Bronchial epithelial cell (primary cell): ENCODE results near the gene PCSK1N. TPM values are rescaled to one million over a fixed set of nuclear protein-coding genes. Genes with fewer than 3 reads are reported as not detected.
A peak's percentile ranks its signal among the peaks of the same experiment; 100 is the strongest.

Experiments used
- DNase-seq: peaks from one replicate; pipeline ENCODE4 v3.0.0-alpha.2; 2010; ENCODE audit warnings: low read depth
- FAIRE-seq: peaks from 2 replicates; lab custom pipeline; 2011; peaks lifted over from hg19 to GRCh38; lab: Jason Lieb, UNC
- H3K27me3 ChIP-seq: 2 replicates; pipeline ENCODE4 v1.5.1; 2011; ENCODE audit warnings: low read length; ENCODE audit not compliant: control insufficient read depth, insufficient read depth
- H3K36me3 ChIP-seq: 2 replicates; pipeline ENCODE4 v1.5.1; 2011; ENCODE audit warnings: low read length; ENCODE audit not compliant: control insufficient read depth, insufficient read depth
- H3K4me3 ChIP-seq: 2 replicates; pipeline ENCODE4 v1.5.1; 2011; ENCODE audit warnings: mild to moderate bottlenecking, low read depth, low read length, control low read depth
- total RNA-seq: library from RNA; depleted of rRNA; stranded (reverse); fragments of >200 nt; gene quantifications from 2 replicates; pipeline ENCODE4 v1.2.1, GENCODE V29; 2014
- TF ChIP-seq, protein P1 (sequence below): IDR thresholded peaks from 2 replicates; pipeline ENCODE4 v1.5.1; 2011; ENCODE audit warnings: mild to moderate bottlenecking, moderate library complexity, low read length, control low read depth, inconsistent platforms; ENCODE audit not compliant: insufficient read depth, severe bottlenecking

Gene PCSK1N
- total RNA-seq, 1 donor from 2014 or later: 0.26 TPM

DNA sequence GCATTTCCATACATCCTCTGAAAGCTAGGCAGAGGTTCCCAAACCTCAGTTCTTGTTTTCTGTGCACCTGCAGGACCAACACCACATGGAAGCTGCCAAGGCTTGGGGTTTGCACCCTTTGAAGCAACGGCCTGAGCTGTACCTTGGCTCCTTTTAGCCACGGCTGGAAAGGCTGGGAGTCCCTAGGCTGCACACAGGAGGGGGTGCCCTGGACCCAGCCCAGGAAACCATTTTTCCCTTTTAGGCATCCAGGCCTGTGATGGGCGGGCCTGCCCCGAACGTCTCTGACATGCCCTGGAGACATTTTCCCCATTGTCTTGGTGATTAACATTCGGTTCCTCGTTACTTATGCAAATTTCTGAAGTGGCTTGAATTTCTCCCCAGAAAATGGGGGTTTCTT, 17.4 kb upstream of the PCSK1N start:
- Histone ChIP-seq H3K4me3 (no peak overlapping the region), H3K36me3 (no peaks in the 10 kb centered on the region), H3K27me3 (no peaks in the 10 kb centered on the region)
- FAIRE-seq (no peak), DNase-seq (no peak)
- TF ChIP-seq, protein P1, sequence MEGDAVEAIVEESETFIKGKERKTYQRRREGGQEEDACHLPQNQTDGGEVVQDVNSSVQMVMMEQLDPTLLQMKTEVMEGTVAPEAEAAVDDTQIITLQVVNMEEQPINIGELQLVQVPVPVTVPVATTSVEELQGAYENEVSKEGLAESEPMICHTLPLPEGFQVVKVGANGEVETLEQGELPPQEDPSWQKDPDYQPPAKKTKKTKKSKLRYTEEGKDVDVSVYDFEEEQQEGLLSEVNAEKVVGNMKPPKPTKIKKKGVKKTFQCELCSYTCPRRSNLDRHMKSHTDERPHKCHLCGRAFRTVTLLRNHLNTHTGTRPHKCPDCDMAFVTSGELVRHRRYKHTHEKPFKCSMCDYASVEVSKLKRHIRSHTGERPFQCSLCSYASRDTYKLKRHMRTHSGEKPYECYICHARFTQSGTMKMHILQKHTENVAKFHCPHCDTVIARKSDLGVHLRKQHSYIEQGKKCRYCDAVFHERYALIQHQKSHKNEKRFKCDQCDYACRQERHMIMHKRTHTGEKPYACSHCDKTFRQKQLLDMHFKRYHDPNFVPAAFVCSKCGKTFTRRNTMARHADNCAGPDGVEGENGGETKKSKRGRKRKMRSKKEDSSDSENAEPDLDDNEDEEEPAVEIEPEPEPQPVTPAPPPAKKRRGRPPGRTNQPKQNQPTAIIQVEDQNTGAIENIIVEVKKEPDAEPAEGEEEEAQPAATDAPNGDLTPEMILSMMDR: no peak

DNA sequence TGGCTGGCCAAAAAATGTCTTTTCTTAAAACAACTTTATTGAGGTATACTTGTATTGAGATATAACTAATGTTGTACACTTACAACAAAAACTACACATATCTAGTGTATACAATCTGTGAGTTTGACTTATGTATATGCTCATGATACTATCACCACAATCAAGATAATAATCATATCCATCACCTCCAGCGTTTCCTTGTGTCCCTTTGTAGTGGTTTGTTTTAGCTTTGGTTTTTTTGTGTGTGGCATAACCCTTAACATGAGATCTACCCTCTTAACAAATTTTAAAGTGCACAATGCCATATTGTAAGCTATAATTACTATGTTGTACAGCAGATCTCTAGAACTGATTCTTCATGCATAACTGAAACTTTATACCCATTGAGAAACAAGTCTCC, 13.4 kb upstream of the PCSK1N start:
- FAIRE-seq: no peak
- no peak overlapping the region for H3K4me3 ChIP-seq
- no peaks in the 10 kb centered on the region for H3K36me3 ChIP-seq
- no peaks in the 10 kb centered on the region for H3K27me3 ChIP-seq
- no peak for DNase-seq
- TF ChIP-seq, protein P1: no peak

DNA sequence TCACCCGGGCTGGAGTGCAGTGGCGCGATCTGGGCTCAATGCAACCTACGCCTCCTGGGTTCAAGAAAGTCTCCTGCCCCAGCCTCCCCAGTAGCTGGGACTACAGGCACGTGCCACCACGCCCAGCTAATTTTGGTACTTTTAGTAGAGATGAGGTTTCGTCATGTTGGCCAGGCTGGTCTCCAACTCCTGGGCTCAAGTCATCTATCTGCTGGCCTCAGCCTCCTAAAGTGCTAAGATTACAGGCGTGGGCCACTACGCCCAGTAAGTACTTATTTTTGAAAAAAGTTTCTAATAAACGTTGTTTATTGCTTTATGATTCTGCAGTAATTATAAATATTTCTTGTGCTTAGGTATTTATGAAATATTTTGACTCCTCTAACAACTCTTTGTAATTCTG, 4.3 kb upstream of the PCSK1N start:
- DNase-seq (no peak), FAIRE-seq (no peak)
- TF ChIP-seq, protein P1: no peak
- Histone ChIP-seq H3K4me3 (no peak overlapping the region), H3K27me3 (no peaks in the 10 kb centered on the region), H3K36me3 (no peaks in the 10 kb centered on the region)

DNA sequence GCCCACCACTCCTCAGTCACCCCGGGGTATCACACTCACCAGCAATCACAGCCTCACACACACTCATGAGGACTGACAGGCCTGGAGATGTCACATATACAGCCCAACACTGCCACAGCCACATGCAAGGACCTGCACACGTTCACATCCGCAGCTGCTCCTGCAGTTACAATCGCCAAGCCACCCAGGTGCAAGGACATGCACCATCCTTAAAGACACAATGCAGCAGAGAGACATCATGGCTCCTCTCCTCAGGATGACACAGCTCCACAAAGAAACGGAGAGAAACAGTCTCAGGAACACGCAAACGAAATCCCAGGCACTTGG, 1.1 kb downstream of the PCSK1N start:
- TF ChIP-seq, protein P1: no peak
- H3K27me3 ChIP-seq: no peaks in the 10 kb centered on the region
- H3K4me3 ChIP-seq: no peak overlapping the region
- DNase-seq (no peak), FAIRE-seq (peak; percentile 28)
- no peaks in the 10 kb centered on the region for H3K36me3 ChIP-seq

DNA sequence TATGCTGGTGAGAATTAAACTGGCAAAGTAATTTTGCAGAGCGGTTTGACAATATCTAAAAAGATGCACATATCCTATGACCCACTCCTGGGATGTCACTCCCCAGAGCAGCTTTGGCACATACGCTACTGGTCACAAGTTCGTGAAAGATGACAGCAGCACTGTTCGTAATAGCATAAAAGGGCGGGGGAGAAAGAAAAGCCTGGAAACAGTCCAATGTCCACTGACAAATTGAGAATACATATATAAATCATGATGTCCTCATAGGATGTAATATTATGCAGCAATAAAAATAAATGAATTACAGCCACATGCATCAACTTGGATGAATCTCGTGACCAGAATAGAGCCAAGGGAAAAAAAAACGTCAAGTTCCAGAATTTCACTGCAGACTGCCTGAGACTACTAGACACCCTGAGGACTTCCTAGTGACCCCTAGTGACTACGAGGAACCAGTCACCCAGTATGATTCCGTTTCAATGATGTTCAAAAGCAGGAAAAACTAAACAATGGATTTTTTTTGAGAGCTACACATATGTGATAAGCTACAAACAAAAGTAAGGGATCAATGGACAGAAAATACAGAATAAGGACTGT, 1.8 kb downstream of the PCSK1N start:
- no peaks in the 10 kb centered on the region for H3K36me3 ChIP-seq
- H3K27me3 ChIP-seq: no peaks in the 10 kb centered on the region
- FAIRE-seq (no peak), DNase-seq (no peak)
- H3K4me3 ChIP-seq: no peak overlapping the region
- TF ChIP-seq, protein P1: no peak

DNA sequence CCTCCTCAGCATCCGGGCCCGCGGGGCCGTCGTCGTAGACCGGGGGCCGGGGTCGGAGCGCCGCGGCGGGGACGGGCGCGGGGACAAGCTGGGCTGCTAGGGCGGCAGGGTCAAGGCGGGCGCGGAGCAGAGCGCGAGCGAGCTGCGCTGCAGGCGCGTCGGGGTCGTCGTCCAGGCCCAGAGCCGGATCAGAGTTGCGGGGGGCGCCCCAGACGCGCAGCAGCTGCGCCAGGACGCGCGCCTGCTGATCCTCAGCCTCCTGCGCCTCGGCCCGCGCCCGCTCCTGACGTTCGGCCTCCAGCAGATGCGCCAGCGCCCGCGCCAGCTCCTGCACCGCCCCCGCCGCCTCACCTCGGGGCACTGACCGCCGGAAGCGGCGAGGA, 3.5 kb downstream of the PCSK1N start:
- no peak for FAIRE-seq
- Histone ChIP-seq H3K4me3 (no peak overlapping the region), H3K36me3 (no peaks in the 10 kb centered on the region), H3K27me3 (no peaks in the 10 kb centered on the region)
- DNase-seq: no peak
- TF ChIP-seq, protein P1: no peak
